ENCODE measurements around the gene SEC11C. TPM values are rescaled to one million over a fixed set of nuclear protein-coding genes. Genes with fewer than 3 reads are reported as not detected.
A peak's percentile ranks its signal among the peaks of the same experiment; 100 is the strongest.

The SEC11C gene
- total RNA-seq, 4 donors from 2014 or later: 8.2 to 39.7 (median 22.1) TPM

- in situ Hi-C loops (cut with MboI; ENCODE audit: low pct_ligation_motif_present in 1 of 4, low pct_unique_long_range_greater_than_20kb in 1 of 4, low sequenced_read_pairs in 3 of 4) (no loop called here), intact Hi-C loops (cut with DNase I; ENCODE audit: low total_unique reads) (no loop called here)
- H3K27ac ChIP-seq: no peak overlapping the region
- no peaks in the 10 kb centered on the region for H3K4me1 ChIP-seq
- DNase-seq: no peak
- TF ChIP-seq POLR2AphosphoS5 (IDR thresholded peaks at IDR 0.05): no peak
- no peak for TF ChIP-seq EP300 (IDR thresholded peaks at IDR 0.05; ENCODE audit: low read depth)
- TF ChIP-seq POLR2A (IDR thresholded peaks at IDR 0.05): no peak
- TF ChIP-seq CTCF (IDR thresholded peaks at IDR 0.05): no peak
- no peaks in the 10 kb centered on the region for H3K9me3 ChIP-seq
- 66 to 79% methylated on average over 4 to 5 of the region's 5 CpGs for WGBS, 2 donors (ENCODE audit: low coverage in 1 of 2)
- no peaks in the 10 kb centered on the region for H3K36me3 ChIP-seq
- H3K4me3 ChIP-seq: no peak overlapping the region
- H3K27me3 ChIP-seq: peaks cover 40% of the 10 kb centered on the region
Measured at GRCh38 chr18:59132810-59133465, 6.7 kb upstream of the SEC11C start.

- in situ Hi-C loops (cut with MboI; ENCODE audit: low pct_ligation_motif_present in 1 of 4, low pct_unique_long_range_greater_than_20kb in 1 of 4, low sequenced_read_pairs in 3 of 4): no loop called here
- H3K4me3 ChIP-seq: peak overlapping the region; percentile 48 to 91 (median 75)
- H3K9me3 ChIP-seq: no peaks in the 10 kb centered on the region
- intact Hi-C loops (cut with DNase I; ENCODE audit: low total_unique reads): no loop called here
- 0 to 2% methylated on average over 9 to 15 of the region's 15 CpGs for WGBS, 2 donors (ENCODE audit: low coverage in 1 of 2)
- peaks cover 0 to 18% (median 8%) of the 10 kb centered on the region in 4 donors for H3K4me1 ChIP-seq
- peaks cover 16% of the 10 kb centered on the region for H3K27me3 ChIP-seq
- H3K36me3 ChIP-seq: no peaks in the 10 kb centered on the region
- H3K27ac ChIP-seq: peak overlapping the region; percentile 76 to 86 (median 84)
- TF ChIP-seq POLR2AphosphoS5 (IDR thresholded peaks at IDR 0.05): no peak
- no peak for TF ChIP-seq EP300 (IDR thresholded peaks at IDR 0.05; ENCODE audit: low read depth)
- no peak for TF ChIP-seq CTCF (IDR thresholded peaks at IDR 0.05)
- TF ChIP-seq POLR2A (IDR thresholded peaks at IDR 0.05): no peak
- DNase-seq: peak; percentile 93
Measured at GRCh38 chr18:59139291-59139614, 431 bp upstream of the SEC11C start.

- in situ Hi-C loops (cut with MboI; ENCODE audit: low pct_ligation_motif_present in 1 of 4, low pct_unique_long_range_greater_than_20kb in 1 of 4, low sequenced_read_pairs in 3 of 4): no loop called here
- DNase-seq: peak; percentile 33
- Histone ChIP-seq H3K27ac (peak overlapping the region; percentile 76 to 86 (median 84)), H3K4me3 (peak overlapping the region; percentile 48 to 91 (median 75)), H3K4me1 (peaks cover 0 to 18% (median 8%) of the 10 kb centered on the region in 4 donors), H3K27me3 (peaks cover 5% of the 10 kb centered on the region), H3K9me3 (no peaks in the 10 kb centered on the region), H3K36me3 (no peaks in the 10 kb centered on the region)
- TF ChIP-seq EP300 (IDR thresholded peaks at IDR 0.05; ENCODE audit: low read depth) (no peak), POLR2A (IDR thresholded peaks at IDR 0.05) (no peak), CTCF (IDR thresholded peaks at IDR 0.05) (no peak), POLR2AphosphoS5 (IDR thresholded peaks at IDR 0.05) (no peak)
- WGBS, 2 donors (ENCODE audit: low coverage in 1 of 2): 4% methylated on average over 14 of the region's 16 CpGs; no CpG with 5 or more reads in 1 of the 2 donors
- intact Hi-C loops (cut with DNase I; ENCODE audit: low total_unique reads): no loop called here
Measured at GRCh38 chr18:59140302-59140885, 710 bp downstream of the SEC11C start.

- 54 to 78% methylated on average over 1 of the region's 1 CpG for WGBS, 2 donors (ENCODE audit: low coverage in 1 of 2)
- DNase-seq: no peak
- H3K36me3 ChIP-seq: no peaks in the 10 kb centered on the region
- intact Hi-C loops (cut with DNase I; ENCODE audit: low total_unique reads): no loop called here
- no peak for TF ChIP-seq CTCF (IDR thresholded peaks at IDR 0.05)
- no peak for TF ChIP-seq POLR2A (IDR thresholded peaks at IDR 0.05)
- TF ChIP-seq POLR2AphosphoS5 (IDR thresholded peaks at IDR 0.05): no peak
- TF ChIP-seq EP300 (IDR thresholded peaks at IDR 0.05; ENCODE audit: low read depth): no peak
- H3K4me3 ChIP-seq: no peak overlapping the region
- H3K9me3 ChIP-seq: no peaks in the 10 kb centered on the region
- H3K27me3 ChIP-seq: no peaks in the 10 kb centered on the region
- no peak overlapping the region for H3K27ac ChIP-seq
- in situ Hi-C loops (cut with MboI; ENCODE audit: low pct_ligation_motif_present in 1 of 4, low pct_unique_long_range_greater_than_20kb in 1 of 4, low sequenced_read_pairs in 3 of 4): no loop called here
- peaks cover 0 to 18% (median 8%) of the 10 kb centered on the region in 4 donors for H3K4me1 ChIP-seq
Measured at GRCh38 chr18:59141294-59142068, 1.8 kb downstream of the SEC11C start.
